HepG2 (cell line): Measurements from ENCODE around the gene SLC19A1.

ENCODE experiments used
- ERF ChIP-seq: IDR thresholded peaks from 2 replicates; pipeline ENCODE4 v1.6.1; 2018; ENCODE audit warnings: missing biosample characterization, missing genetic modification reagents
- ESRRA ChIP-seq: sonication (generic); formaldehyde crosslinking; IDR thresholded peaks from 2 replicates; pipeline ENCODE4 v1.5.1; 2020; ENCODE audit warnings: mild to moderate bottlenecking, low read depth, missing genetic modification reagents
- THAP7 ChIP-seq: sonication (generic); formaldehyde crosslinking; IDR thresholded peaks from 2 replicates; pipeline ENCODE4 v1.8.1; 2023; ENCODE audit warnings: mild to moderate bottlenecking, missing genetic modification reagents
- ZNF609 ChIP-seq: sonication (generic); formaldehyde crosslinking; IDR thresholded peaks from 2 replicates; pipeline ENCODE4 v1.4.0; 2020; ENCODE audit warnings: mild to moderate bottlenecking, missing genetic modification reagents, borderline replicate concordance

GRCh38 chr21:45511661-45512431 lies 30.4 kb downstream of the SLC19A1 start:
- TF ChIP-seq ERF (CRISPR knock-in tag) (no peak), ESRRA (no peak), THAP7 (CRISPR knock-in tag) (no peak), ZNF609 (CRISPR knock-in tag) (no peak)
